ENCODE results near the gene DFFA.
"Not testable (repeated sequence)": the region's sequence is repeated elsewhere in the genome, so short reads cannot be mapped to it uniquely, and the experiment has no call there.

DNA sequence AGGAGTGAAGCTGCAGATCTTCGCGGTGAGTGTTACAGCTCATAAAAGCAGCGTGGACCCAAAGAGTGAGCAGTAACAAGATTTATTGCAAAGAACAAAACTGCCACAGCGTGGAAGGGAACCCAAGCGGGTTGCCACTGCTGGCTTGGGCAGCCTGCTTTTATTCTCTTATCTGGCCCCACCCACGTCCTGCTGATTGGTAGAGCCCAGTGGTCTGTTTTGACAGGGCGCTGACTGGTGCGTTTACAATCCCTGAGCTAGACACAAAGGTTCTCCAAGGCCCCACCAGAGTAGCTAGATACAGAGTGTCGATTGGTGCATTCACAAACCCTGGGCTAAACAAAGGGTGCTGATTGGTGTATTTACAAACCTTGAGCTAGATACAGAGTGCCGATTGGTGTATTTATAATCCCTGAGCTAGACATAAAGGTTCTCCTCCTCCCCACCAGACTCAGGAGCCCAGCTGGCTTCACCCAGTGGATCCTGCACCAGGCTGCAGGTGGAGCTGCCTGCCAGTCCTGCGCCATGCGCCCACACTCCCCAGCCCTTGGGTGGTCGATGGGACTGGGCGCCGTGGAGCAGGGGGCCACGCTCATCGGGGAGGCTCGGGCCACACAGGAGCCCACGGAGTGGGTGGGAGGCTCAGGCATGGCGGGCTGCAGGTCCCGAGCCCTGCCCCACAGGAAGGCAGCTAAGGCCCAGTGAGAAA, 46.3 kb downstream of the DFFA start:
- not testable (repeated sequence) for TF ChIP-seq POLR2AphosphoS5, POLR2A (IDR thresholded peaks at IDR 0.05; ENCODE audit: low read depth, low read length)

Data from GM12891 (cell line).